ENCODE measurements around the gene ANXA7.
"Not testable (repeated sequence)": the region's sequence is repeated elsewhere in the genome, so short reads cannot be mapped to it uniquely, and the experiment has no call there.

The ANXA7 gene

GRCh38 chr10:73340121-73340520 is 73.7 kb downstream of the ANXA7 start:
- DNase-seq (ENCODE audit: low read depth in 1 of 2, low spot score in 1 of 2) = no peak

- no peak for DNase-seq (ENCODE audit: low read depth in 1 of 2, low spot score in 1 of 2)
Observed at GRCh38 chr10:73339436-73339835, 74.4 kb downstream of the ANXA7 start.

- no peak for DNase-seq (ENCODE audit: low read depth in 1 of 2, low spot score in 1 of 2)
Observed at GRCh38 chr10:73338801-73339368, 75.0 kb downstream of the ANXA7 start.

GRCh38 chr10:73333202-73333601 is 80.7 kb downstream of the ANXA7 start:
- no peak for DNase-seq (ENCODE audit: low read depth in 1 of 2, low spot score in 1 of 2)

- no peak for DNase-seq (ENCODE audit: low read depth in 1 of 2, low spot score in 1 of 2)
Observed at GRCh38 chr10:73332379-73332778, 81.5 kb downstream of the ANXA7 start.

GRCh38 chr10:73328523-73328922 is 85.3 kb downstream of the ANXA7 start:
- not testable (repeated sequence) for DNase-seq (ENCODE audit: low read depth in 1 of 2, low spot score in 1 of 2)

GRCh38 chr10:73325290-73325689 is 88.6 kb downstream of the ANXA7 start:
- not testable (repeated sequence) for DNase-seq (ENCODE audit: low read depth in 1 of 2, low spot score in 1 of 2)
